ENCODE results near the gene BTG3. TPM values are rescaled to one million over a fixed set of nuclear protein-coding genes. Genes with fewer than 3 reads are reported as not detected.

Gene BTG3
- 12.9 and 17.6 TPM in 2 replicates for total RNA-seq

DNA sequence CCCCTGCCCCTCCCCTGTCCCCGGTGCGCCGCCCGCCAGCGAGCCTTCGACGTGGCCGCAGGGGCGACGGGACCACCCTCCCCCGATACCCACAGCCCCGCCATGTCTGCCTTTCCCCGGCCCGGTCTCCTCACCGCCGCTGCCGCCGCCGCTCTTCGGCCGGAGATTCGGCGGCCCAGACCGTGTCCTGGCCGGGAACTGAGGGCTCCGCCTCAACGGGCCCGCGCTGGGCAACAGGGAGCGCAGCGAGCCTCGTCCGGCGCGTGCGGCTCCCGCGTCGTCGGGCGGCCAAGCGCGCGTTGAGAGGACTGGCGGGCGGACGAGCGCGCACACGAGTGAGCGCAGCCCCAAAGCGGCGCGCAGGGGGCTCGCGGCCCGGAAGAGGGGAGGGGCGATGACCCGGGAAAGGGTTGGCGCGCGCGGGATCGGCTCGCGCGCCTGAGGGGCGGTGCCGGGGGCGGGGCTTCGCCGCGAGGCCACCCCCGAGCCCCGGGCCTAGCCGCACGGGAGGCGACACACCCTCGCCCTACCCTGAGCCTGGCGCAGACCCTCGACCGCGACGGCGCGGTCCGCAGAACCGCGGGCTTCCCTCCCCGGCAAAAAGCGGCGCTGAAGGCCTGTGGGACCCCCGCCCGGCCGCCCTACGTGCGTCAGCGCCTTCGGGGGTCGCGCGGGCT lies at the start of gene BTG3:
Gene BTG3, minus strand, starts transcription at position 337 of the 677 bp plus-strand sequence. CDS start 3,757 bp downstream, outside the sequence.

Other genes starting within 250 kb of the BTG3 start
- 1.1 and 2.0 TPM in 2 replicates for gene CXADR, start 99.9 kb downstream of the BTG3 start, total RNA-seq
- gene C21orf91, start 206.5 kb upstream of the BTG3 start, total RNA-seq = 4.3 and 5.7 TPM in 2 replicates

All from smooth muscle cell of bladder (primary cell).